ENCODE data around the gene FERMT2.

Gene FERMT2

DNA sequence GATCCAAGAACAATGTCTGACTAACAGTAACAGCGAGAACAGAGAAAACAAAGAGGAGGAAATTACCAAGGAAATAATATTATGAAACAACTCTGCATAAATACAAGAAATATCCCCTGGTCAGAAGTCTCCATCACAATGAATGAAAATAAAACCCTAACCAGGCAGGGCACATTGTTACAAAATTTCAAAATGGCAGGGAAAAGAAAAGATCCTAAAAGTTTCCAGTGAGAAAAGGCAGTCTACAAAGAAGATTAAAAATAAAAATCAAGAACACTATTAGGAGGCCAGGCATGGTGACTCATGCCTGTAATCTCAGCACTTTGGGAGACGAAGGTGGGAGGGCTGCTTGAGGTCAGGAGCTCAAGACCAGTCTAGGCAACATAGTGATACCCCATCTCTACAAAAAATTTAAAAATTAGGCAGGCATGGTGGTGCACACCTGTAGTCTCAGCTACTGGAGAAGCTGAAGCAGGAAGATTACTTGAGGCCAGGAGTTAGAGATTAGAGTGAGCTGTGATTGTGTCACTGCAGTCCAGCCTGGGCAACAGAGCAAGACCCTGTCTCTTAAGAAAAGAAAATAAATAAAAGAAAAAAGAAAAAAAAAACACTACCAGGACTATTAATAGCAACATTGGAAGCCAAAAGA is 47.8 kb downstream of the FERMT2 start:
- no peak for DNase-seq (ENCODE audit: low read depth, low spot score)

DNA sequence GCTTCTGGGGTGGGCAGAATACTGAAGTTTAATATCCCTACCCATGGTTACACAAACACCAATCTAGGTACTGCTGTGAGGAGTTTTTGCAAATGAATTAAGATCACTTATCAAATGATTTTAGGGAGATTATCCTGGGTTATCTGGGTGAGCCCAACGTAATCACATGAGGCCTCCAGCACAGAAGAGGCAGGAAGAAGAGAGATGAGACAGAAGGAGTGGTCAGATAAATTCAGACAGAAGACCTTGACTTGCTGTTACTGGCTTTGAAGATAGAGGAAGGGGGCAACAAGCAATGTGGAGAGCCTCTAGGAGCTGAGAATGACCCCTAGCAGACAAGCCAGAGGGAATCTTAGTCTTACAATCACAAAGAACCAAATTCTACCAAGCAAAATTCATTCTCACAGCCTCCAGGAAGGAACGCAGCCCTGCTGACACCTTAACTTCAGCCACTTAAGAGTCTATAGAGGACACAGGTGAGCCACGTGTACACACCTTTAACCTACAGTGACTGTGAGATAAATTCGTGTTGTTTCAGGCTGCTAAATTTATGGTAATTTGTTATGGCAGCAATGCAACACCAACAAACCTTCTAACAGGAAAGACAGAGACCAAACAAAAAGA is 49.4 kb downstream of the FERMT2 start:
- DNase-seq (ENCODE audit: low read depth, low spot score): no peak

DNA sequence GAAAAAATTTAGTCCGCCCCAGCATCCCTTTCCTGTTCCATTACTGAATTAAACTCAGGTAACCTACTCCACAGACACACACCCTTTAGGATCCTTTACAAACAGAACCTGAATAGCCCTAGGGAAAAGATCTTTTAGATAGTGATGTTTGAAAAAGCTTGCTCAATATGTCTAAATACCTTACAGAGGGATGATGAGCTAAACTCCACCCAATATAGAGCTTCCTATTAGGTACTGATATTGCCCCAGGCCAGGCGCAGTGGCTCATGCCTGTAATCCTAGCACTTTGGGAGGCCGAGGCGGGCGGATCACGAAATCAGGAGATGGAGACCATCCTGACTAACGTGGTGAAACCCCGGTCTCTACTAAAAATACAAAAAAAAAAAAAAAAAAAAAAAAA is 50.1 kb downstream of the FERMT2 start:
- DNase-seq (ENCODE audit: low read depth, low spot score): no peak

DNA sequence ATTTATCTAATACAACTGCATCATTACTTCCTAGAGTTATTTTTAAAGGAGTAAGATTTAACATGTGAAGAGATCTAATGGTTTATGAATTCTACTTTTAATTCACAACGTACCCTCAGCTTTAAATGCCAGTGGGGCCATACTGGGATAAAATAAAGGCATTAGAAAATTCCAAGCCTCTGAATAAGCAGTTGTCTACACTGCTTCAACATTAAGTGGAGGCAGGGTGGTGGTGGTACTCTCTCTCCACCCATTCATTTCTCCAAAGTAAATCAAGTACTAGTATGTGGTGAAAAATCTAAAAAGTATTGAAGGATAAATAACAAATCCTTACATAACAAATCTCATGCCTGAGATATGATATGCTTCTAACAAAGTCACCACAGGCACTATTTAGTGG is 52.4 kb downstream of the FERMT2 start:
- no peak for DNase-seq (ENCODE audit: low read depth, low spot score)

DNA sequence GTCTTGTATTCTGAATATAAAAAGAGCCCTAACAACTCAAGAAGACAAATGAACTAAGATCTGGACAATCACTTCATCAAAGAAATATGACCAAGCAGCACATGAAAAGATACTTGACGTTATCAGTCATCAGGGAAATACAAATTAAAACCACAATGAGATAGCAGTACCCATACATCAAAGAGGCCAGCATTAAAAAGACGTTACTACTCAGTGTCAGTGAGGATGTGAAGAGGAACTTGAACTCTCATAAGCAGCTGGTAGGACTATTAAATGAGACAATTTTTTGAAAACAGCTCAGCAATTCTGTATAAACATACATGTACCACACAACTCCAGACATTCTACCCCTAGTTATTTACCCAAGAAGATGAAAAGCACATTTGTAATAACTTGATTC is 55.9 kb downstream of the FERMT2 start:
- DNase-seq (ENCODE audit: low read depth, low spot score): no peak

DNA sequence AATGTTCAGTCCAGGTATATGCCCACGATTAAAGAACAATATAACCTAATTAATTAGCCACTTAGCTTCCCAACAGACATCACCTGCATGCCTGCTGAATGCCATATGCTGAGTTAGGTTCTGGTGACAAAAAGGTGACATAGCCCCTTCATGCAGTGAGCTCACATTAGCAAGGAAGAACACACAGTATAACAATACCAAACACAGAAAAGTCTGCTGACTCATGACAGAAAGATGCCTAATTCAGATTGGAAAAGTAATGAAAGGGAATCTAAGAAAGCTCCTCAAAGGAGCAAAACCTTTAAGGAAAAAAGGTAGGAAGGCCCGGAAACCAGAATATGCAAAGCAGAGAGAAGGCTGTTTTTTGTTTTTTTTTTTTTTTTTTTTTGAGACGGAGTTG is 59.0 kb downstream of the FERMT2 start:
- no peak for DNase-seq (ENCODE audit: low read depth, low spot score)

DNA sequence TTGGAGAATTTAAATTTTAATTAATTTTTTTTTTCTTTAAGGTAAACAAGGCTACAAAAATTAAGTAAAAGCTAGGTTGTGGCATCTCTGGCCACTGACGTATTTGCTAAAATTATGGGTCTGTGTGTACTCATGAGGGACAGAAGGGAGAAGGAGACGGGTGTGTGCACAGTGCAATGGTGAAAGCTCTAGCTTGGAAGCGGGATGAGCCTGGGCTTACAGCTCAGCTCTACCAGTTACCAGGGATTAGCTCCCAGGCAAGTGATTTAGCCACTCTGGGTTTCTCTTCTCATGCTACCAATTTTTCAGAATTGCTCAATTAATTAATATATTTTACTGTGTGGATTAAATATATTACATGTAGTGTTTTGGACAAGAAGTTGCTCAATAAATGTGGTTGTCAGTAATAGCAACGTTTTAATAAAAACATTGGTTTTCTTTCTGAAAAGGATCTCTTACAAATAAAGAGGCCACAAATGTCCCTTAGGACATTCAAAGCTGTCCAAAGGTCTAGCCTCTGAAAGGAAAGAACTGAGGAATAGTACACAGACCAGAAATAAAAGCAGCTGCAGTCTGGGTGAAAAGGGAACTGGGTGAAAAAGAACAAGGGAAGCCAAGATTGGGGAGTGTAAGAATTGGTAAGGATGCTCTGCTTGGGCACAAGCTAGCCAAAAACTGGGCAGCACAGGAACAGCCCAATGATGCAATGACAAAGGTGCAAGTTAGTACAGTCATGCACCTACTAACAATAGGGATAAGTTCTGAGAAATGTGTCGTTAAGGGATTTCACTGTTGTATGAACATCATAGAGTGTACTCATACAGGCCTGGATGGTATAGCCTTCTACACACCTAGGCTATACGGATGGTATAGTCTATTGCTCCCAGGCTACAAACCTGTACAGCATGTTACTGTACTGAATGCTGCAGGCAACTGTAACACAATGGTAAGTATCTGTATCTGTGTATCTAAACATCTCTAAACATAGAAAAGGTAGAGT is 61.7 kb downstream of the FERMT2 start:
- DNase-seq (ENCODE audit: low read depth, low spot score): no peak

DNA sequence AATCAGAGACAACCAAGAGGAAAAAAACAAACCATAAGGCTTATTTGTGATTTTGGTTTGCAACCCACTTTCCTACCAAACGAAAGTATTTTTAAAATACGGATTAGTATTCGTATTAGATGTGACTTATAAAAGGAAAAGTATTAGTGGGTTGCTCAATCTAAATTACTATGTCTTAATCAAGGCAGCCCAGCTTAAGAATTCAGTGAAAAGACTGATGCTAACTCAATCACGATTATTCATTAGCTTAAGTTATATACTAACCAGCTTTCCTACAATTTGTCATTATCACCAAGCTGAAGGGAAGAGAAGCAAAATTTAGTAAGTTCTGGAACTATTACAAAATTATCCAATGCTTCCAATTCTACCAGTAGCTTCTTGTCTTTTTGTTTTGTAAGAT is 62.7 kb downstream of the FERMT2 start:
- DNase-seq (ENCODE audit: low read depth, low spot score): no peak

DNA sequence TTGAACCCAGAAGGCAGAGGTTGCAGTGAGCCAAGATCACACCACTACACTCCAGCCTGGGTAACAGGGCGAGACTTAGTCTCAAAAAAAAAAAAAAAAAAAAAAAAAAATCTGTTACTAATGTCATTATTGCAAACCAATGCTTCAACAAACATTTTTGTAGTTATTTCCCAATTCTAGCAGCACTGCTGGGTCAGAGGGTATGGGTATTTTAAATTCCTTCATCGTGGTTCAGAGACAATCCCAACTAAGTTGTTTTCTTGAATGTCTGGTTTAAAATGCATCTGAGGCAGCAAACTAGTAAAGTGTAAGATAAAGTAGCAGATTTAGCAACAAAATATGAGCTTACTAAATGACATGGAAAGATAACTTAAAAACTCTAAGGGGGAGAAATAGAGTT is 65.6 kb downstream of the FERMT2 start:
- no peak for DNase-seq (ENCODE audit: low read depth, low spot score)

DNA sequence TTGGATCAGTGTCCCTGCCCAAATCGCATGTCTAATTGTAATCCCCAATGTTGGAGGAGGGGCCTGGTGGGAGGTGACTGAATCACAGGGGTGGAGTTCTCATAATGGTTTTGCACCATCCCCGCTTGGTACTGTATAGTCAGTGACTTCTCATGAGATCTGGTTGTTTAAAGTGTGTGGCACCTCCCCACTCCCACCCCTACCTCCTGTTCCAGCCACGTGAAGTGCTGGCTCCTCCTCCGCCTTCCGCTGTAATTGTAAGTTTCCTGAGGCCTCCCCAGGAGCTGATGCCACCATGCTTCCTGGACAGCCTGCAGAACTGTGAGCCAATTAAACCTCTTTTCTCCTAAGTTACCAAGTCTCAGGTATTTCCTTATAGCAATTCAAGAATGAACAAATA is 67.2 kb downstream of the FERMT2 start:
- no peak for DNase-seq (ENCODE audit: low read depth, low spot score)

DNA sequence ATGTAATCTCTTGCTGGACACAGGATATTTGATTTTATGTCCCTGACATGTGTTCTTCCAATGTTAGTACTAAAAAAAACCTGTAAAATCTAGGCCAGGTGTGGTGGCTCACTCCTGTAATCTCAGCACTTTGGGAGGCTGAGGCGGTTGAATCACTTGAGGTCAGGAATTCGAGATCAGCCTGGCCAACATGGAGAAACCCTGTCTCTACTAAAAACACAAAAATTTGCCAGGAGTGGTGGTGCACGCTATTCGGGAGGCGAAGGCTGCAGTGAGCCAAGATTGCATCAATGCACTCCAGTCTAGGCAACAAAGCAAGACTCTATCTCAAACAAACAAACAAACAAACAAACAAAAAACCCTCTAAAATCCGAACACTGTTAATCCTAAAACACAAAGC is 68.0 kb downstream of the FERMT2 start:
- no peak for DNase-seq (ENCODE audit: low read depth, low spot score)

DNA sequence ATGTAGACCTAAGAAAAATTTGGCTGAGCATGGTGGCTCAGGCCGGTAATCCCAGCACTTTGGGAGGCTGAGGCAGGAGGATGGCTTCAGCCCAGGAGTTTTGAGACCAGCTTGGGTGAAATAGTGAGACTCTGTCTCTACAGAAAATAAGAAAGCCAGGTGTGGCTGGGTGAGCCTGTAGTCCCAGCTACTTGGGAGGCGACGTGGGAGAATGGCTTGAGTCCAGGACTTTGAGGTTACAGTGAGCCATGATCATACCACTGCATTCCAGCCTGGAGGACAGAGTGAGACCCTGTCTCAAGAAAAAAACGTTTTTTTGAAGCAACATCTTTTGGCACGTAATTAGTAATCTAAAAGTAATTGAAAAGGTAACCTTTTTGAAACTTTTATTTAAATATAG is 70.9 kb downstream of the FERMT2 start:
- DNase-seq (ENCODE audit: low read depth, low spot score): no peak

DNA sequence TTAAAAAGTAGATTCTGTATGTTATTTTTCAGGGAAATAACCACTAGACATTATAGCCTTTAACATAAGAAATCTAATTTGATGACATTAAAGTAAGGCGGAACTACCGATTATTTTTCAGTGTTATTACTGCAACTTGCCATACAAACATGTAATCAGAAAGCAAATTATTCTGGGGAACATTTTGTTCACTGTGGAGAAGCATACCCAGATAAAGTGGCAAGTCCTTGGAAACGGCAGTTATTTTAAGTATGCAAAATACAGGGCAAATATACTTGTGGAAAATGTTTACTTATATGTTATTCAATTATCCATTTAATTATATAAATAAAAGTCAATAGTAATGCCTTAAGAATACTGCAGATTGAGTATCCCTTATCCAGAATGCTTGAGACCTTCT is 71.9 kb downstream of the FERMT2 start:
- DNase-seq (ENCODE audit: low read depth, low spot score): no peak

DNA sequence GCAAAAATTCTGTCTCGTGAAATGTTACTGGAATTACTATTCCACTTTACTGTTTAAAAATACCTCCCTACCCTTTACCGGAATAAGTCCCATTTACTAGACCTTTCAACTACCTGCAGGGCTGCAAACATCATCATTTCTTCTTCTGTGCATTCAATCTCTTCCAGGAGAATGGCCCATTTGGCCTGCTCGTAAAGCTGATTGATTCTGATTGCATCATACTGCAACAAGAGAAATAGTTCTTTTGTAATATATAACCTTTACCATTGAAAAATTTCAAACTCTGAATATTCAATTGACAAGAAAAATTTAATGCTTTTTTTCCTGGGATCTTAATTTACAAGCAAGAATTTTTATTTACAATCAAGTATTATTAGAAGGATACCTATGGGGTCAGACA is 72.4 kb downstream of the FERMT2 start:
- no peak for DNase-seq (ENCODE audit: low read depth, low spot score)

DNA sequence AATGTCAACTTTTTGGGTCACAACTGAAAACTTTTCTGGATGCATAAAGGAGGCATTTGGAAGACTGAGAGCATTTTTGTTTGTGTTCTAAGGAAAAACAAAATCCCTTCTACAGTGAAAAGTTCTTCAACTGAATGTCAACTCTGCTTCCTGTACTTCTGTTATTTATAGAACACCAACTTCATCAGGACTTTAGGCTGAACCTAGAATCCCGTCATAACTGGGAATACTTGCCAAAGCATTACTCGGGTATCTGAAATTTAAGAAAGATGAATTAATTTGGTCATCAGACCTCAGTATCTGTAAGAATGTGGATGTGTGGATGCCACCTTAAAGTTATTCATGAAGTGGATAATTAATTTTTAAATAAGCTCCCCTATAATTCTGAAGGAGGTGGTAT is 73.2 kb downstream of the FERMT2 start:
- no peak for DNase-seq (ENCODE audit: low read depth, low spot score)

DNA sequence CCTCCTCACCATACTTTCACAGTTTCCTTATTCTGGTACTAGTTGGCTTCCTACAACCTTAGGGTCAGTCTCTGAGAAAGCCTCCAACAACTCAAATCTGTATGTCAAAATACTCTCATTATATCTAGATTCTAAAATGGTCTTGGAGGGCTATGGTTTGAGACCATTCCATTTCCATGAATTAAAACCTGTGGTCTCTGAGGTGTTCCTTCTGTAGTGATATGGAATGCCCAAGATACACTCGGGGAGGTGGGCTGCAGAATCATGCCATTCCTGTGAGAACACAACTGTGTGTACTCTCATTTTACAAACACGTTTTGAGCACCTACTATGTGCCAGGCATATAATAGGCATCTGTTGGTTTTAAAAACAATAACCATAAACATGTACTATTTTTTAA is 74.0 kb downstream of the FERMT2 start:
- DNase-seq (ENCODE audit: low read depth, low spot score): no peak

DNA sequence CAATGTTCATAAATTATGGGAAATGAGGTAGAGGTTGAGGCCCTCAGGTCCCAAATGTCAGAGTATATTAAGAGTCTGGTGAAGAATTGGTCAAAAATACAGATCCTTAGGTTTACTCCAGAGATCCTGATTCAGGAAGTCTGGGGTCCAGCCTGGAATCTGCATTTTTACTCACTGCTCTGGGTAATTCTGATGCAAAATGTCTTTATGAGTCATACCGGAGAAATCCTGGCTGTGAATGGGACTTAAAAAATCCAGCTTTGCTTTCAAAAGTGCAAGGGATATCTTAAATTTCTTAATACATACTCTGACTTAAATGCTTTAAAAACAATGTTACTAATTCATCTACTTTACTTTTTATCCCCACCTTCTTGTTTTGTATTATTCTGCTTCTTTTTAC is 74.5 kb downstream of the FERMT2 start:
- no peak for DNase-seq (ENCODE audit: low read depth, low spot score)

DNA sequence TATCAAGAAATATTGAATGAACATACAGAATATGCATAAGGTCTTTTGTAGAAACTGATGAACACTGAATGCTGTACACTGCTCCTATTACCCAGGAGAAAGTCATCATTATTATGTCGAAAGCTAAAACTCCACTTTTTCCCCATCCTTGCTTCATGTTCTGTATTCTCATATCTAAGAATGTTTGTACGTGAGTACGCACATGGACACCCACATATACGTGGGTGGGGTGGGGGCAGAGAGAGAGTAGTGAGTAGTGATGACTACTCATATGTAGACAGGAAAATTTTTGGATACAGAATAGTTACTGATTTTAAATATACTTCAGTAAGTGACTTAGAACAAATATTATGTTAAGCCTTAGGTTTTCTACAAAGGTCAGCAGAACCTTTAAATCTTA is 75.1 kb downstream of the FERMT2 start:
- no peak for DNase-seq (ENCODE audit: low read depth, low spot score)

DNA sequence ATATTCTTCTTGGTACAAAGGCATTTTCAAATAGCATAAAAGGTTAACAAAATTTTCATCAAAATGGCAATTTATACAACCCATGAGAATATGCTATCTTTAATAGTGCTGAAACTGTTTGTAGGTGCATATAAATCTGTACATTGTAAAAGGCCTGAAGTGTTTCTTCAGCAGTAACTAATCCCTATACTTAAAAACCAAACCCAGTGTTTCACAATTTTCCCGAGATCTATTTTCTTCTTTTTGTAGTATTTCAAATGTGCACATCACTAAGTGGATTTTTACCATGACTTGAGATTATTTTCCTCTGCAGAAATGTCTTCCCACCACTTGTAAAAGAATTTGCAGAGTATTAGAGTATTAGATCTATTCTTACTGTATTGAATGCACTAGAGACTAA is 76.5 kb downstream of the FERMT2 start:
- no peak for DNase-seq (ENCODE audit: low read depth, low spot score)

DNA sequence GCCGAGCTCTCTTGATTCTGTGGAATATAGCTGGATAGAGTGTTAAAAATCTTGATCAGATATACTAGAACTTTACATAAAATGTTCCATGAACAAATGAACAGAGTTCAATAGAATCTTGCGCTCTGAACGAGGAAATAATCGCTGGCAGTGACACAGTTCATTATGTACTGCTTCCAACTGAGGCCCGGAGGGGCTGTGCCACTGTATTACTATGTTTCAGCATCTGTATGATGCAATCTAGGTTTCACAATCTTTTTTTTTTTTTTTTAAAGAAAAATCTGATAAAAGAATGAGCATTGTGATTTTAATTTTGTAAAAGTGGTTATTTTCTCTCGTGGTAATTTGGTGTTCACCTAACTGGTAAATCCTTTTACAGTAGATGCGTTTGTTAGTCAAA is 77.2 kb downstream of the FERMT2 start:
- DNase-seq (ENCODE audit: low read depth, low spot score): no peak

DNA sequence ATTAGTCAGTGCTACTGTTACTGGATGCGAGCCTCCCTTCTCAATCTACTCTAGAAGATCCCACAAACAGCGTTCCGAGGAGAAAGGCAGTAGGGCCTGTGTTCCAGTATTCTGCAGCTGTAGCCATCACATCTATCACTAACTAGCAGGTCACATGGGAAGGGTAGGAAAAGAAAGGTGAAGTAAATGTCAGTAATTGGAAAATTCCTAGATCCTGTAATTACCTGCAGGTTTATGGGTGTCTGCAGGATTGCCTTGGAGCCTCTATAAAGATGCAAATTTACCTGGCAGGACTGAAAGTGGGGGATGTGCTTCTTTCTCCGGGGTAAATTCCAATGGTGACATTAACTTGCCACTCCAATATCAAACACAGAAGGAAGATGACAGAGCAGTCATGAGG is 77.8 kb downstream of the FERMT2 start:
- DNase-seq (ENCODE audit: low read depth, low spot score): no peak

DNA sequence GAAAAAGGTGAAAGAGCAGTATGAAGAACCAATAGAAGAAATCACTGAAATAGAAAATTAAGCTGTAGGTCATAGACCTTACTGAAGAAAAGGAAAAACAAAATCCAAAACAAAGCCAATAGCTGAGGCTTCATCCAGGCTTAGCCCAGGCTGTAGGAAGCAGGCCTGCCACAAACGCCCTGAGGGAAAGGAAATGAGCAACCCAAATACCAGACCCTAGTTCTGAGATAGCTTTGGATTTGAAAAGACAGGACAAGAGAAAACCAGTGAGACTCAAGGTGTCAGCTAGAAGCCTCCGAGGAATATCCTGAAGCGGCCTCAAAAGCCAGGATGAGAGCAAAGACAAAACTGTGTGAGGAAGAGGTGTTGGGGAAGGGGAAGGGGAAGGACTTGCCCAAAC is 79.2 kb downstream of the FERMT2 start:
- DNase-seq (ENCODE audit: low read depth, low spot score): no peak
